ENCODE data around the gene WFDC1.

WFDC1 gene

DNA sequence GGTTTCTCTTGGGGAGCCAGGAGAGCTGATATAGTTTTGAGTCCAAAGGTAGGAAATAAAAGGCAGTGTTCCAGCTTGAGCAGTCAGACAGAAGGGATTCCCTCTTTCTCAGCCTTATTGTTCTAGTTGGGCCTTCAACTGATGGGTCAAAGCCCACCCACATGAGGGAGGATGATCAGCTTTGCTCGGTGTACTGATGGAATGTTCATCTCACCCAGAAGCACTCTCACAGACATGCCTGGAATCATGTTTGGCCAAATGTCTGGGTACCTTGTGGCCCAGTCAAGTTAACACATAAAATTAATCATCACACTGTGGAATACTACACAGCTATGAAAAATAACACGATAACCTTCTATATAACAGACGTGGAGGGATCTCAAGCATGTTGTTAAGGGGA lies 31.7 kb upstream of the WFDC1 start:
- H3K9me2 ChIP-seq (replicated peaks; ENCODE audit: low read depth, low read length), result no peaks in the 10 kb centered on the region
- H3F3A ChIP-seq (ENCODE audit: low read depth), result no peaks in the 10 kb centered on the region
- TF ChIP-seq, protein P1, sequence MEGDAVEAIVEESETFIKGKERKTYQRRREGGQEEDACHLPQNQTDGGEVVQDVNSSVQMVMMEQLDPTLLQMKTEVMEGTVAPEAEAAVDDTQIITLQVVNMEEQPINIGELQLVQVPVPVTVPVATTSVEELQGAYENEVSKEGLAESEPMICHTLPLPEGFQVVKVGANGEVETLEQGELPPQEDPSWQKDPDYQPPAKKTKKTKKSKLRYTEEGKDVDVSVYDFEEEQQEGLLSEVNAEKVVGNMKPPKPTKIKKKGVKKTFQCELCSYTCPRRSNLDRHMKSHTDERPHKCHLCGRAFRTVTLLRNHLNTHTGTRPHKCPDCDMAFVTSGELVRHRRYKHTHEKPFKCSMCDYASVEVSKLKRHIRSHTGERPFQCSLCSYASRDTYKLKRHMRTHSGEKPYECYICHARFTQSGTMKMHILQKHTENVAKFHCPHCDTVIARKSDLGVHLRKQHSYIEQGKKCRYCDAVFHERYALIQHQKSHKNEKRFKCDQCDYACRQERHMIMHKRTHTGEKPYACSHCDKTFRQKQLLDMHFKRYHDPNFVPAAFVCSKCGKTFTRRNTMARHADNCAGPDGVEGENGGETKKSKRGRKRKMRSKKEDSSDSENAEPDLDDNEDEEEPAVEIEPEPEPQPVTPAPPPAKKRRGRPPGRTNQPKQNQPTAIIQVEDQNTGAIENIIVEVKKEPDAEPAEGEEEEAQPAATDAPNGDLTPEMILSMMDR (conservative IDR thresholded peaks at IDR 0.05; ENCODE audit: low read length), result no peak
- no peak for TF ChIP-seq EZH2phosphoT487 (IDR thresholded peaks at IDR 0.05; ENCODE audit: borderline replicate concordance)
- no peak overlapping the region for H3K4me2 ChIP-seq (ENCODE audit: low read depth, low read length, poor library complexity, severe bottlenecking)
- H3K4me1 ChIP-seq (ENCODE audit: insufficient read depth, low read length, poor library complexity, severe bottlenecking), result no peaks in the 10 kb centered on the region
- no peak overlapping the region for H3K4me3 ChIP-seq (ENCODE audit: low read length, poor library complexity, severe bottlenecking)
- no peak overlapping the region for H3K9ac ChIP-seq (ENCODE audit: low read depth, low read length, poor library complexity, severe bottlenecking)
- H3K9me3 ChIP-seq (ENCODE audit: insufficient read depth, low read depth, low read length), result no peaks in the 10 kb centered on the region
- H3K27me3 ChIP-seq (ENCODE audit: insufficient read depth, low read length, poor library complexity, severe bottlenecking), result no peaks in the 10 kb centered on the region
- H3K79me2 ChIP-seq (ENCODE audit: insufficient read depth, low read length), result no peaks in the 10 kb centered on the region
- no peaks in the 10 kb centered on the region for H3K36me3 ChIP-seq (ENCODE audit: insufficient read depth, low read length)
- no peak overlapping the region for H2AFZ ChIP-seq (ENCODE audit: low read length)
- H4K20me1 ChIP-seq (ENCODE audit: insufficient read depth, low read length, poor library complexity, severe bottlenecking), result no peaks in the 10 kb centered on the region

DNA sequence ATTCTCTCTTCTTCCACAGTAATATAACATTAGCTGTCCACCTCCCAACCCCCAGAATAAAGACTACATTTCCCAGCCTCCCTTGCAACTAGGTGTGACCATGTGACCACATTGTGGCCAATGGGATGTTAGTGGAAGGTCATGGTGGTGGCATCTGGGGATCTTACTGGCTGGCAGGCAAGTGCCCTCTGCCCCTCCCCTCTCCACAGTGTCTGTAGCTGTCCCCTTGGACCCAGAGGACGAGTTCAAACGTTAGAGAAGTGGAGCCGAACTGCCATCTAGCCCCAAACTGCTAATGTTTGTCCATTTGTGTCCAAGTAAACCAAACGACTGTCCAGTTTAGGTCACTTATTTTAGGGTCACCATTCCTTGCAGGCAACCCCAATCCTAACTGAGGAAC lies 28.2 kb upstream of the WFDC1 start:
- H3K79me2 ChIP-seq (ENCODE audit: insufficient read depth, low read length), result no peaks in the 10 kb centered on the region
- H3K27me3 ChIP-seq (ENCODE audit: insufficient read depth, low read length, poor library complexity, severe bottlenecking), result no peaks in the 10 kb centered on the region
- no peaks in the 10 kb centered on the region for H3K4me1 ChIP-seq (ENCODE audit: insufficient read depth, low read length, poor library complexity, severe bottlenecking)
- peak overlapping the region; percentile 76 for H2AFZ ChIP-seq (ENCODE audit: low read length)
- no peaks in the 10 kb centered on the region for H3K9me3 ChIP-seq (ENCODE audit: insufficient read depth, low read depth, low read length)
- H3K4me3 ChIP-seq (ENCODE audit: low read length, poor library complexity, severe bottlenecking), result no peak overlapping the region
- no peaks in the 10 kb centered on the region for H3K9me2 ChIP-seq (replicated peaks; ENCODE audit: low read depth, low read length)
- H3F3A ChIP-seq (ENCODE audit: low read depth), result no peaks in the 10 kb centered on the region
- no peak overlapping the region for H3K9ac ChIP-seq (ENCODE audit: low read depth, low read length, poor library complexity, severe bottlenecking)
- no peaks in the 10 kb centered on the region for H3K36me3 ChIP-seq (ENCODE audit: insufficient read depth, low read length)
- no peak for TF ChIP-seq EZH2phosphoT487 (IDR thresholded peaks at IDR 0.05; ENCODE audit: borderline replicate concordance)
- TF ChIP-seq, protein P1 (conservative IDR thresholded peaks at IDR 0.05; ENCODE audit: low read length), result no peak
- H3K4me2 ChIP-seq (ENCODE audit: low read depth, low read length, poor library complexity, severe bottlenecking), result no peak overlapping the region
- H4K20me1 ChIP-seq (ENCODE audit: insufficient read depth, low read length, poor library complexity, severe bottlenecking), result no peaks in the 10 kb centered on the region

DNA sequence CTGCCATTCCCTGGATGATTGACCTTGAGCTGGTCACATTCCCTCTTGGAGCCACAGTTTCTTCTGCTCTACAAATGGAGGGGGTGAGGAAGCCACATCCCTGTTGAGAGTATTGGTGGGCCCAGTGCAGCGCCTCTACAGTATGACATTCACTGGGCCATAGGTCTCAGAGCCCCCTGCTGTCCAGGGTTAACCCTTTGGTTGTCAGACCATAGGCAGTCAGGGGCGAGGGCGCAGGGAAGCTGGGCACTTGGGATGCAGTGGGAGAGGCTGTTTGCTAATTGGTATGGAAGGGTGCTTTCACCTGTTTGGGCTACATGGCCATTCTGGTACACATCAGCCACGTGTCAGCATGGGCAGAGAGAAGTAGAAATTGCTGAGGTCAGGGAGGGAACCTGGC lies 27.3 kb upstream of the WFDC1 start:
- TF ChIP-seq, protein P1 (conservative IDR thresholded peaks at IDR 0.05; ENCODE audit: low read length), result no peak
- no peak for TF ChIP-seq EZH2phosphoT487 (IDR thresholded peaks at IDR 0.05; ENCODE audit: borderline replicate concordance)
- no peaks in the 10 kb centered on the region for H3K9me2 ChIP-seq (replicated peaks; ENCODE audit: low read depth, low read length)
- H3K4me2 ChIP-seq (ENCODE audit: low read depth, low read length, poor library complexity, severe bottlenecking), result no peak overlapping the region
- H4K20me1 ChIP-seq (ENCODE audit: insufficient read depth, low read length, poor library complexity, severe bottlenecking), result no peaks in the 10 kb centered on the region
- H3K27me3 ChIP-seq (ENCODE audit: insufficient read depth, low read length, poor library complexity, severe bottlenecking), result no peaks in the 10 kb centered on the region
- no peaks in the 10 kb centered on the region for H3K9me3 ChIP-seq (ENCODE audit: insufficient read depth, low read depth, low read length)
- no peak overlapping the region for H2AFZ ChIP-seq (ENCODE audit: low read length)
- no peaks in the 10 kb centered on the region for H3K36me3 ChIP-seq (ENCODE audit: insufficient read depth, low read length)
- H3K4me3 ChIP-seq (ENCODE audit: low read length, poor library complexity, severe bottlenecking), result no peak overlapping the region
- H3F3A ChIP-seq (ENCODE audit: low read depth), result no peaks in the 10 kb centered on the region
- no peaks in the 10 kb centered on the region for H3K79me2 ChIP-seq (ENCODE audit: insufficient read depth, low read length)
- H3K4me1 ChIP-seq (ENCODE audit: insufficient read depth, low read length, poor library complexity, severe bottlenecking), result no peaks in the 10 kb centered on the region
- H3K9ac ChIP-seq (ENCODE audit: low read depth, low read length, poor library complexity, severe bottlenecking), result no peak overlapping the region
